Measurements from ENCODE around the gene EPN3. TPM values are rescaled to one million over a fixed set of nuclear protein-coding genes. Genes with fewer than 3 reads are reported as not detected.

Gene EPN3
- total RNA-seq, 1 donor from 2014 or later = 0.24 TPM

GRCh38 chr17:50535407-50535806 is 2.9 kb downstream of the EPN3 start:
- H3K27me3 Mint-ChIP-seq (ENCODE audit: insufficient read depth, low read depth) = peaks cover 18% of the 10 kb centered on the region

GRCh38 chr17:50536683-50537646 is 4.4 kb downstream of the EPN3 start:
- H3K9ac ChIP-seq = no peak overlapping the region
- Mint-ChIP-seq H3K36me3 (no peaks in the 10 kb centered on the region), H3K4me1 (peaks cover 39% of the 10 kb centered on the region), H3K27me3 (ENCODE audit: insufficient read depth, low read depth) (peaks cover 14% of the 10 kb centered on the region), H3K27ac (peak overlapping the region; percentile 29), H3K4me3 (no peak overlapping the region), H3K9me3 (no peaks in the 10 kb centered on the region)
- H3K27ac ChIP-seq = no peak overlapping the region
- peaks cover 11% of the 10 kb centered on the region for H4K20me1 ChIP-seq (ENCODE audit: low read depth)
- no peak for DNase-seq (ENCODE audit: low spot score)
- H3K9me3 ChIP-seq (ENCODE audit: low read depth) = no peaks in the 10 kb centered on the region
- peaks cover 29% of the 10 kb centered on the region for H3K4me1 ChIP-seq
- no peak overlapping the region for H3K4me2 ChIP-seq
- no peak overlapping the region for H2AFZ ChIP-seq (replicated peaks)
- no peaks in the 10 kb centered on the region for H3F3A ChIP-seq (ENCODE audit: low read depth)
- H3K27me3 ChIP-seq = peaks cover 44% of the 10 kb centered on the region
- no peaks in the 10 kb centered on the region for H3K79me2 ChIP-seq (ENCODE audit: low read depth)
- TF ChIP-seq CTCF (IDR thresholded peaks at IDR 0.05) = no peak
- TF ChIP-seq EZH2 (IDR thresholded peaks at IDR 0.05) = no peak
- TF ChIP-seq EZH2phosphoT487 (IDR thresholded peaks at IDR 0.05) = no peak
- no peak overlapping the region for H3K4me3 ChIP-seq
- H3K36me3 ChIP-seq = no peaks in the 10 kb centered on the region

More at GRCh38 chr17:50535407-50535806, 2.9 kb downstream of the EPN3 start:
- no peaks in the 10 kb centered on the region for H3F3A ChIP-seq (ENCODE audit: low read depth)
- no peak for DNase-seq (ENCODE audit: low spot score)
- peaks cover 42% of the 10 kb centered on the region for H3K27me3 ChIP-seq
- H4K20me1 ChIP-seq (ENCODE audit: low read depth) = peaks cover 11% of the 10 kb centered on the region
- no peak overlapping the region for H3K27ac ChIP-seq
- no peak for TF ChIP-seq EZH2phosphoT487 (IDR thresholded peaks at IDR 0.05)
- TF ChIP-seq CTCF (IDR thresholded peaks at IDR 0.05) = no peak
- no peak for TF ChIP-seq EZH2 (IDR thresholded peaks at IDR 0.05)
- Mint-ChIP-seq H3K36me3 (no peaks in the 10 kb centered on the region), H3K9me3 (no peaks in the 10 kb centered on the region), H3K4me3 (peak overlapping the region; percentile 63), H3K27ac (no peak overlapping the region), H3K4me1 (peaks cover 37% of the 10 kb centered on the region)
- no peak overlapping the region for H3K9ac ChIP-seq
- no peaks in the 10 kb centered on the region for H3K9me3 ChIP-seq (ENCODE audit: low read depth)
- no peak overlapping the region for H3K4me2 ChIP-seq
- no peak overlapping the region for H3K4me3 ChIP-seq
- no peaks in the 10 kb centered on the region for H3K79me2 ChIP-seq (ENCODE audit: low read depth)
- no peaks in the 10 kb centered on the region for H3K36me3 ChIP-seq
- H3K4me1 ChIP-seq = peaks cover 25% of the 10 kb centered on the region
- H2AFZ ChIP-seq (replicated peaks) = no peak overlapping the region

GRCh38 chr17:50537721-50538548 is 5.4 kb downstream of the EPN3 start:
- H4K20me1 ChIP-seq (ENCODE audit: low read depth) = peaks cover 9% of the 10 kb centered on the region
- TF ChIP-seq EZH2 (IDR thresholded peaks at IDR 0.05) (no peak), CTCF (IDR thresholded peaks at IDR 0.05) (no peak), EZH2phosphoT487 (IDR thresholded peaks at IDR 0.05) (no peak)
- H3K4me1 Mint-ChIP-seq = peaks cover 43% of the 10 kb centered on the region
- no peak for DNase-seq (ENCODE audit: low spot score)
- H3K9me3 Mint-ChIP-seq = no peaks in the 10 kb centered on the region
- peaks cover 34% of the 10 kb centered on the region for H3K27me3 ChIP-seq
- H3K4me1 ChIP-seq = peaks cover 26% of the 10 kb centered on the region
- H3K27ac ChIP-seq = no peak overlapping the region
- peaks cover 14% of the 10 kb centered on the region for H3K27me3 Mint-ChIP-seq (ENCODE audit: insufficient read depth, low read depth)
- no peaks in the 10 kb centered on the region for H3K79me2 ChIP-seq (ENCODE audit: low read depth)
- H3K4me2 ChIP-seq = no peak overlapping the region
- H3K36me3 Mint-ChIP-seq = no peaks in the 10 kb centered on the region
- no peak overlapping the region for H3K9ac ChIP-seq
- H3K4me3 Mint-ChIP-seq = peak overlapping the region; percentile 35
- H3K36me3 ChIP-seq = no peaks in the 10 kb centered on the region
- H3K4me3 ChIP-seq = no peak overlapping the region
- H3K27ac Mint-ChIP-seq = peak overlapping the region; percentile 60
- peaks cover 6% of the 10 kb centered on the region for H3F3A ChIP-seq (ENCODE audit: low read depth)
- H2AFZ ChIP-seq (replicated peaks) = no peak overlapping the region
- no peaks in the 10 kb centered on the region for H3K9me3 ChIP-seq (ENCODE audit: low read depth)
